LNCaP clone FGC (cell line): ENCODE measurements around the gene COQ10A.
A peak's percentile ranks its signal among the peaks of the same experiment; 100 is the strongest.
"Not testable (repeated sequence)": the region's sequence is repeated elsewhere in the genome, so short reads cannot be mapped to it uniquely, and the experiment has no call there.

Experiments
- DNase-seq: peaks from one replicate; pipeline ENCODE4 v3.0.0-alpha.2; 2011; ENCODE audit warnings: low read depth
- H3K4me3 ChIP-seq: 2 replicates; pipeline ENCODE4 v1.5.1; 2011; ENCODE audit warnings: mild to moderate bottlenecking, low read depth, low read length, control low read depth
- CTCF ChIP-seq: IDR thresholded peaks from 2 replicates; pipeline ENCODE4 v1.5.1; 2012; ENCODE audit warnings: mild to moderate bottlenecking; ENCODE audit not compliant: control insufficient read depth, insufficient read depth; ENCODE audit errors: extremely low read depth

COQ10A gene

DNA sequence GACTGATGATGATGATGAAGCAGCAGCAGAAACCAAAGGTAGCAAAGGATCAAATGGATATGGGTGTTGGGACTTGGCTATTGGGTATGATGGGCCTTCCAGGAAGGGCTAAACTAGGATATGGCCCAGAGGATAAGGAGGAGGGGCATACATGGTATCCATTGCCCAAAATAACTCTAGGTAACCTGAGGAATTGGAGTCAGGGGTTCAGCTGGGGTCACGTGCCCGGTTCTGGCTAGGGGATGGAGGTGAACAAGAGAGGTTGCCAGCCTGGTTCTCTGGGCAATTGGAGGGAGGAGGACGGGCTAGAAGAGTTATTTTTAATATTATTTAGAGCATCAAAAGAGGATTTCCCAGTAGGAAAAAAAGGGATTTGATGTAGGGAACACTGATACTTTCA, 5.8 kb upstream of the COQ10A start:
- no peak for TF ChIP-seq CTCF
- DNase-seq = no peak
- no peak overlapping the region for H3K4me3 ChIP-seq

DNA sequence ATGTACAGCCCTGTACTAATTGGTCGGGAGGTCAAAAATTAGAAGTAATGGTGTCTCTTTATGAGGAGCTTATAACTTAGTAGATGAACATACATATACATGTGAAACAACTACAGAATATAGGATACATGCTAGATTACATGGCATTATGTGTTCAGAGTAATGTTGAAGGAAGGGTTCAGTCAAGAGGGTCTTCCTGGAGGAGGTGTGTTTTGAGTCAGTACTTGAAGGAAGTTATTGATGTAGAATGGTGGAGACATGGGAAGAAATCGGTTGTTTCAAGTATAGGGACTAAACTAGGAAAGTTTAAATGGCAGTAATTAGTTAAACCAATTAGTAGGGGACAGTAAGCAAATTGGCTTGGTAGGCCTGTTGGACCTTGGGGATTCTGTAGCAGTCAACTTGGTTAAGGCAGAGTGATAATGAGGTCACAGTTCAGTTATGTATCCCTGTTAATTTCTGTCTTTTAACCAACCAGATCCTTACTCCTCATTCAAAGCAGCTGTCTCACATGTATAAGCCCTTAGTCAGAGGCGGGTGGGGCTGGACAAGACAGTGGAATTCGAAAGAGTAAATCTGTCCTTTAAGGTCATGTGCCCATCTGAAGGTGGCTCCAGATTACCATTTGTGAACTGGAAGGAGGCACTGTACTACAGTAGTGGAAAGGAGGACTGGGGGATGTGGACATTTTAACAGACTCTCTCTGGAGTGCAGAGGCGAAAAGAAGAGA, 5.1 kb upstream of the COQ10A start:
- H3K4me3 ChIP-seq = no peak overlapping the region
- DNase-seq = no peak
- no peak for TF ChIP-seq CTCF

GRCh38 chr12:56262955-56263354, 3.8 kb upstream of the COQ10A start:
- H3K4me3 ChIP-seq, DNase-seq: not testable (repeated sequence)

- H3K4me3 ChIP-seq = peak overlapping the region; percentile 68
Measured at GRCh38 chr12:56266068-56266692, 562 bp upstream of the COQ10A start.

GRCh38 chr12:56267443-56268071, 815 bp downstream of the COQ10A start:
- no peak for TF ChIP-seq CTCF
- DNase-seq = no peak
- peak overlapping the region; percentile 68 for H3K4me3 ChIP-seq

More at GRCh38 chr12:56266068-56266692, 562 bp upstream of the COQ10A start:
- DNase-seq = not testable (repeated sequence)

DNA sequence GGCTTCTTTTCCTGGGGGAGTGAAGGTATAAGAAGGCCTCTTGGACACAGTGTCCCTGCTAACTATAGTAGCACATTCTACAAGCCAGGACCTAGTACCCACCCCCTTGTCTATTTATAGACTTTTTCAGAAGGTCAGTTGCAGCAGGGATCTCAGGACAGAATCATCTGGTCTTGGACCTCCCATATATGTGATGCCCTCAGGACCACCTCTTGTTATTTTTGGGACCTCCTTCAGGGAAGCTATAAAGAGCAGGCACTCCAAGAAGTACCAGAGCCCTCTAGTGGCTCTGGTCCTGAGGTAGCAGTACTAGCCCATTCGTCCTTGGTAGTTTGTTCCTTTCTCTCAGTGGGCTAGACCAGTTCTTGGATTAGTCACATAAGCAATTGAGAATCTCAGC, 4.3 kb downstream of the COQ10A start:
- TF ChIP-seq CTCF = peak; percentile 19; the same call in 1 of the 2 replicates
- DNase-seq = no peak
- no peak overlapping the region for H3K4me3 ChIP-seq

DNA sequence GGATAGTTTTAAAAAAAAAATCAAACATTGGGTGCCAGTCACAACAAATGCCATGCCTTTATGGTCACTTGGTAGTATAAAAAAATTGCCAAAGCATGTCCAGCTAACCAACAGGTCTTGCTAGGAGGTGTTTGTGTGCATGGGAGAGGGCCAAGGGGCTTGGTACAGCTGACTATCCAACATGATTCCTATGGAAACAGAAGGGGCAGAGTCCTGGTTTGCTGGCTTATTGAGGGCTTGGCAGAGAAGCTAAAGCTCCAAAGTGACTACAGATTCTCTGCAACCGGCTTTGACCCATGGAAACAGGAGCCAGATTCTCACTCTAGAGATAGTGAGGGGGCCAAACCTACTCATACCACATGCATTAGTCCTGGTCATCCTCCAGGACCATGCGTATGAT, 5.7 kb downstream of the COQ10A start:
- H3K4me3 ChIP-seq, DNase-seq: not testable (repeated sequence)

- no peak for DNase-seq
- no peak for TF ChIP-seq CTCF
- H3K4me3 ChIP-seq = no peak overlapping the region
Measured at GRCh38 chr12:56274299-56274698, 7.6 kb downstream of the COQ10A start.
